ENCODE results near the gene ARMH3.

DNA sequence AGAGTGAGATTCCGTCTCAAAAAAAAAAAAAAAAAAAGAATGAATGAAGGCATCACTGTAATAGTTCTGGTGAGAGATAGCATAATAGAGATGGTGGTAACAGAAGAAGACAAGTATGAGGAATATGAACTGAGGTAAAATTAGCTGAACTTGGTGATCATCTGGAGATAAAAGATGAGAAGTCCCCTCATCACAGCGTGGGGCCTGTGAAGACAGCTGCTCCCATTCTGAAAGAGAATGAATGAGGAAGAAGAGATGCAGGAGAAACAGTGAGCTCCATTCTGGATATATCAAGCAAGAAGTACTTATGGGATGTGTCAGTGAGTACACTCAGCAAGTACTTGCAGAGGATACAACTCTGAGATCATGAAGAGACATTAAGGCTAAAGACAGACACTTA lies 28.7 kb downstream of the ARMH3 start:
- TF ChIP-seq, protein P1, sequence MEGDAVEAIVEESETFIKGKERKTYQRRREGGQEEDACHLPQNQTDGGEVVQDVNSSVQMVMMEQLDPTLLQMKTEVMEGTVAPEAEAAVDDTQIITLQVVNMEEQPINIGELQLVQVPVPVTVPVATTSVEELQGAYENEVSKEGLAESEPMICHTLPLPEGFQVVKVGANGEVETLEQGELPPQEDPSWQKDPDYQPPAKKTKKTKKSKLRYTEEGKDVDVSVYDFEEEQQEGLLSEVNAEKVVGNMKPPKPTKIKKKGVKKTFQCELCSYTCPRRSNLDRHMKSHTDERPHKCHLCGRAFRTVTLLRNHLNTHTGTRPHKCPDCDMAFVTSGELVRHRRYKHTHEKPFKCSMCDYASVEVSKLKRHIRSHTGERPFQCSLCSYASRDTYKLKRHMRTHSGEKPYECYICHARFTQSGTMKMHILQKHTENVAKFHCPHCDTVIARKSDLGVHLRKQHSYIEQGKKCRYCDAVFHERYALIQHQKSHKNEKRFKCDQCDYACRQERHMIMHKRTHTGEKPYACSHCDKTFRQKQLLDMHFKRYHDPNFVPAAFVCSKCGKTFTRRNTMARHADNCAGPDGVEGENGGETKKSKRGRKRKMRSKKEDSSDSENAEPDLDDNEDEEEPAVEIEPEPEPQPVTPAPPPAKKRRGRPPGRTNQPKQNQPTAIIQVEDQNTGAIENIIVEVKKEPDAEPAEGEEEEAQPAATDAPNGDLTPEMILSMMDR (conservative IDR thresholded peaks at IDR 0.05; ENCODE audit: low read depth in 2 of 2): no peak
- TF ChIP-seq EZH2 (IDR thresholded peaks at IDR 0.05; ENCODE audit: low read depth, unreplicated experiment): no peak
- no peak for TF ChIP-seq POLR2AphosphoS5 (IDR thresholded peaks at IDR 0.05; ENCODE audit: low read depth)
- no peak for TF ChIP-seq ZNF331 (CRISPR knock-in tag; IDR thresholded peaks at IDR 0.05; ENCODE audit: low read depth)
- TF ChIP-seq, protein P2, sequence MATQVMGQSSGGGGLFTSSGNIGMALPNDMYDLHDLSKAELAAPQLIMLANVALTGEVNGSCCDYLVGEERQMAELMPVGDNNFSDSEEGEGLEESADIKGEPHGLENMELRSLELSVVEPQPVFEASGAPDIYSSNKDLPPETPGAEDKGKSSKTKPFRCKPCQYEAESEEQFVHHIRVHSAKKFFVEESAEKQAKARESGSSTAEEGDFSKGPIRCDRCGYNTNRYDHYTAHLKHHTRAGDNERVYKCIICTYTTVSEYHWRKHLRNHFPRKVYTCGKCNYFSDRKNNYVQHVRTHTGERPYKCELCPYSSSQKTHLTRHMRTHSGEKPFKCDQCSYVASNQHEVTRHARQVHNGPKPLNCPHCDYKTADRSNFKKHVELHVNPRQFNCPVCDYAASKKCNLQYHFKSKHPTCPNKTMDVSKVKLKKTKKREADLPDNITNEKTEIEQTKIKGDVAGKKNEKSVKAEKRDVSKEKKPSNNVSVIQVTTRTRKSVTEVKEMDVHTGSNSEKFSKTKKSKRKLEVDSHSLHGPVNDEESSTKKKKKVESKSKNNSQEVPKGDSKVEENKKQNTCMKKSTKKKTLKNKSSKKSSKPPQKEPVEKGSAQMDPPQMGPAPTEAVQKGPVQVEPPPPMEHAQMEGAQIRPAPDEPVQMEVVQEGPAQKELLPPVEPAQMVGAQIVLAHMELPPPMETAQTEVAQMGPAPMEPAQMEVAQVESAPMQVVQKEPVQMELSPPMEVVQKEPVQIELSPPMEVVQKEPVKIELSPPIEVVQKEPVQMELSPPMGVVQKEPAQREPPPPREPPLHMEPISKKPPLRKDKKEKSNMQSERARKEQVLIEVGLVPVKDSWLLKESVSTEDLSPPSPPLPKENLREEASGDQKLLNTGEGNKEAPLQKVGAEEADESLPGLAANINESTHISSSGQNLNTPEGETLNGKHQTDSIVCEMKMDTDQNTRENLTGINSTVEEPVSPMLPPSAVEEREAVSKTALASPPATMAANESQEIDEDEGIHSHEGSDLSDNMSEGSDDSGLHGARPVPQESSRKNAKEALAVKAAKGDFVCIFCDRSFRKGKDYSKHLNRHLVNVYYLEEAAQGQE (IDR thresholded peaks at IDR 0.05; ENCODE audit: unreplicated experiment): no peak
- TF ChIP-seq NANOG (IDR thresholded peaks at IDR 0.05; ENCODE audit: borderline replicate concordance): no peak
- no peak for TF ChIP-seq STAT1 (IDR thresholded peaks at IDR 0.05; ENCODE audit: unreplicated experiment)
- TF ChIP-seq ZNF114 (CRISPR knock-in tag; IDR thresholded peaks at IDR 0.05): no peak
- no peak for TF ChIP-seq CREB1 (CRISPR knock-in tag; IDR thresholded peaks at IDR 0.05; ENCODE audit: low read depth)
- TF ChIP-seq JUNB (IDR thresholded peaks at IDR 0.05; ENCODE audit: unreplicated experiment): no peak
- no peak for TF ChIP-seq EZH2phosphoT487 (IDR thresholded peaks at IDR 0.05; ENCODE audit: unreplicated experiment)
- TF ChIP-seq, protein P3, sequence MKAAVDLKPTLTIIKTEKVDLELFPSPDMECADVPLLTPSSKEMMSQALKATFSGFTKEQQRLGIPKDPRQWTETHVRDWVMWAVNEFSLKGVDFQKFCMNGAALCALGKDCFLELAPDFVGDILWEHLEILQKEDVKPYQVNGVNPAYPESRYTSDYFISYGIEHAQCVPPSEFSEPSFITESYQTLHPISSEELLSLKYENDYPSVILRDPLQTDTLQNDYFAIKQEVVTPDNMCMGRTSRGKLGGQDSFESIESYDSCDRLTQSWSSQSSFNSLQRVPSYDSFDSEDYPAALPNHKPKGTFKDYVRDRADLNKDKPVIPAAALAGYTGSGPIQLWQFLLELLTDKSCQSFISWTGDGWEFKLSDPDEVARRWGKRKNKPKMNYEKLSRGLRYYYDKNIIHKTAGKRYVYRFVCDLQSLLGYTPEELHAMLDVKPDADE (IDR thresholded peaks at IDR 0.05): no peak
